Neural cell (in vitro differentiated cells): ENCODE data around the gene GLI2.

Experiments
- EP300 ChIP-seq: fragments of 450-650 bp; conservative IDR thresholded peaks from 2 replicates; pipeline ENCODE4 v1.6.1; 2014; ENCODE audit warnings: antibody characterized with exemption, mild to moderate bottlenecking, moderate library complexity; ENCODE audit not compliant: poor library complexity, severe bottlenecking
- POLR2AphosphoS5 ChIP-seq: IDR thresholded peaks from 2 replicates; pipeline ENCODE4 v1.6.1; 2012
- TF ChIP-seq, protein P1 (sequence below): fragments of 450-650 bp; IDR thresholded peaks from 2 replicates; pipeline ENCODE4 v1.5.1; 2014; ENCODE audit warnings: antibody characterized with exemption, mild to moderate bottlenecking, moderate library complexity; ENCODE audit not compliant: poor library complexity, severe bottlenecking
- TF ChIP-seq, protein P2 (sequence below): IDR thresholded peaks from 2 replicates; pipeline ENCODE4 v1.6.1; 2012; ENCODE audit warnings: borderline replicate concordance

DNA sequence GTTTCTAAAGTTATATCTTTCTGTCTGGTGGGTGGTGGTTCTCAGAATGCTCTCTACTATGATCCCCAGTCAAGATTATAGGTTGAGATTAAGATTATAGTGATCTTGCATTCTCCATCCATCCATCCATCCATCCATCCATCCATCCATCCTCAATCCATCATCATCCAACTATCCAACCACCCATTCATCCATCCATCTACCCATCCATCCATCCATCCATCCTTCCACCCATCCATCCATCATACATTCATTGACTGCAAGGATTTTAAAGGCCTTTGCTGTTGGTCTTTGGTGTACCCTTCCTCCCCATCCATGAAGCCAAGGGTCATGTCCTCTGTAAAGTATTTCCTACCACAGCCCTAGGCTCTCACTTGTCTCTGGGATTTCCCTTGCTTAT is 13.1 kb downstream of the GLI2 start:
- TF ChIP-seq, protein P1, sequence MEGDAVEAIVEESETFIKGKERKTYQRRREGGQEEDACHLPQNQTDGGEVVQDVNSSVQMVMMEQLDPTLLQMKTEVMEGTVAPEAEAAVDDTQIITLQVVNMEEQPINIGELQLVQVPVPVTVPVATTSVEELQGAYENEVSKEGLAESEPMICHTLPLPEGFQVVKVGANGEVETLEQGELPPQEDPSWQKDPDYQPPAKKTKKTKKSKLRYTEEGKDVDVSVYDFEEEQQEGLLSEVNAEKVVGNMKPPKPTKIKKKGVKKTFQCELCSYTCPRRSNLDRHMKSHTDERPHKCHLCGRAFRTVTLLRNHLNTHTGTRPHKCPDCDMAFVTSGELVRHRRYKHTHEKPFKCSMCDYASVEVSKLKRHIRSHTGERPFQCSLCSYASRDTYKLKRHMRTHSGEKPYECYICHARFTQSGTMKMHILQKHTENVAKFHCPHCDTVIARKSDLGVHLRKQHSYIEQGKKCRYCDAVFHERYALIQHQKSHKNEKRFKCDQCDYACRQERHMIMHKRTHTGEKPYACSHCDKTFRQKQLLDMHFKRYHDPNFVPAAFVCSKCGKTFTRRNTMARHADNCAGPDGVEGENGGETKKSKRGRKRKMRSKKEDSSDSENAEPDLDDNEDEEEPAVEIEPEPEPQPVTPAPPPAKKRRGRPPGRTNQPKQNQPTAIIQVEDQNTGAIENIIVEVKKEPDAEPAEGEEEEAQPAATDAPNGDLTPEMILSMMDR: no peak
- TF ChIP-seq POLR2AphosphoS5 (no peak), EP300 (no peak)
- TF ChIP-seq, protein P2, sequence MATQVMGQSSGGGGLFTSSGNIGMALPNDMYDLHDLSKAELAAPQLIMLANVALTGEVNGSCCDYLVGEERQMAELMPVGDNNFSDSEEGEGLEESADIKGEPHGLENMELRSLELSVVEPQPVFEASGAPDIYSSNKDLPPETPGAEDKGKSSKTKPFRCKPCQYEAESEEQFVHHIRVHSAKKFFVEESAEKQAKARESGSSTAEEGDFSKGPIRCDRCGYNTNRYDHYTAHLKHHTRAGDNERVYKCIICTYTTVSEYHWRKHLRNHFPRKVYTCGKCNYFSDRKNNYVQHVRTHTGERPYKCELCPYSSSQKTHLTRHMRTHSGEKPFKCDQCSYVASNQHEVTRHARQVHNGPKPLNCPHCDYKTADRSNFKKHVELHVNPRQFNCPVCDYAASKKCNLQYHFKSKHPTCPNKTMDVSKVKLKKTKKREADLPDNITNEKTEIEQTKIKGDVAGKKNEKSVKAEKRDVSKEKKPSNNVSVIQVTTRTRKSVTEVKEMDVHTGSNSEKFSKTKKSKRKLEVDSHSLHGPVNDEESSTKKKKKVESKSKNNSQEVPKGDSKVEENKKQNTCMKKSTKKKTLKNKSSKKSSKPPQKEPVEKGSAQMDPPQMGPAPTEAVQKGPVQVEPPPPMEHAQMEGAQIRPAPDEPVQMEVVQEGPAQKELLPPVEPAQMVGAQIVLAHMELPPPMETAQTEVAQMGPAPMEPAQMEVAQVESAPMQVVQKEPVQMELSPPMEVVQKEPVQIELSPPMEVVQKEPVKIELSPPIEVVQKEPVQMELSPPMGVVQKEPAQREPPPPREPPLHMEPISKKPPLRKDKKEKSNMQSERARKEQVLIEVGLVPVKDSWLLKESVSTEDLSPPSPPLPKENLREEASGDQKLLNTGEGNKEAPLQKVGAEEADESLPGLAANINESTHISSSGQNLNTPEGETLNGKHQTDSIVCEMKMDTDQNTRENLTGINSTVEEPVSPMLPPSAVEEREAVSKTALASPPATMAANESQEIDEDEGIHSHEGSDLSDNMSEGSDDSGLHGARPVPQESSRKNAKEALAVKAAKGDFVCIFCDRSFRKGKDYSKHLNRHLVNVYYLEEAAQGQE: no peak
